Caco-2 (cell line): ENCODE results near the gene FAM124A. TPM values are rescaled to one million over a fixed set of nuclear protein-coding genes. Genes with fewer than 3 reads are reported as not detected.

Source experiments
- BruUV-seq: library from RNA; stranded (reverse); fragments of 400-500 nt; replicated peaks from 2 replicates; lab custom pipeline; 2021; lab: Mats Ljungman, UMichigan
- CTCF ChIA-PET: fragments of 300-600 bp; sonication (Branson Sonifier 250); formaldehyde crosslinking; loops from one replicate; lab custom pipeline; 2022; ENCODE audit warnings: antibody characterized with exemption; lab: Charles Lee
- POLR2A ChIA-PET: fragments of 300-600 bp; sonication (Branson Sonifier 250); formaldehyde crosslinking; loops from one replicate; lab custom pipeline; 2022; ENCODE audit warnings: antibody characterized with exemption; lab: Charles Lee
- DNase-seq, 2 experiments: peaks; one replicate each; pipeline versions ENCODE4 v3.0.0 to v3.0.0-alpha.2; 2020 to 2022
- H3K27me3 ChIP-seq: replicated peaks from 2 replicates; pipeline ENCODE4 v1.6.0; 2011; ENCODE audit warnings: low read length; ENCODE audit not compliant: control insufficient read depth, insufficient read depth
- H3K36me3 ChIP-seq: 2 replicates; pipeline ENCODE4 v1.5.1; 2011; ENCODE audit warnings: low read length; ENCODE audit not compliant: control insufficient read depth, insufficient read depth
- H3K4me1 ChIP-seq: fragments of 250-450 bp; sonication (Bioruptor Pico); 2 replicates; pipeline ENCODE4 v1.5.1; 2020; ENCODE audit warnings: mild to moderate bottlenecking
- H3K4me3 ChIP-seq: 2 replicates; pipeline ENCODE4 v1.5.1; 2011; ENCODE audit warnings: low read depth, mild to moderate bottlenecking, control low read depth, low read length
- H3K9me3 ChIP-seq: fragments of 250-450 bp; sonication (Bioruptor Pico); 2 replicates; pipeline ENCODE4 v1.5.1; 2020; ENCODE audit warnings: mild to moderate bottlenecking, moderate library complexity
- H3K27ac Mint-ChIP-seq: one replicate; pipeline ENCODE4 v1.8.0; 2022; ENCODE audit warnings: mixed read lengths; ENCODE audit not compliant: unreplicated experiment
- H3K27me3 Mint-ChIP-seq: one replicate; pipeline ENCODE4 v1.8.0; 2022; ENCODE audit warnings: mixed read lengths; ENCODE audit not compliant: insufficient read depth, unreplicated experiment
- H3K36me3 Mint-ChIP-seq: one replicate; pipeline ENCODE4 v1.8.0; 2022; ENCODE audit warnings: mild to moderate bottlenecking, mixed read lengths; ENCODE audit not compliant: insufficient read depth, unreplicated experiment
- H3K4me1 Mint-ChIP-seq: one replicate; pipeline ENCODE4 v1.8.0; 2022; ENCODE audit warnings: low read depth, mixed read lengths; ENCODE audit not compliant: unreplicated experiment
- H3K4me3 Mint-ChIP-seq: one replicate; pipeline ENCODE4 v1.8.0; 2022; ENCODE audit warnings: mild to moderate bottlenecking, moderate library complexity, mixed read lengths; ENCODE audit not compliant: unreplicated experiment
- H3K9me3 Mint-ChIP-seq: one replicate; pipeline ENCODE4 v1.8.0; 2022; ENCODE audit warnings: mixed read lengths; ENCODE audit not compliant: unreplicated experiment
- CTCF ChIP-seq, 2 experiments: fragments of 200-600 bp in 1 of 2; IDR thresholded peaks; 1 replicate in 1 of 2; 2 replicates in 1 of 2; pipeline versions ENCODE4 v1.5.1 to v1.8.0; 2011 to 2022; ENCODE audit warnings: antibody characterized with exemption in 1 of 2, control low read depth in 1 of 2, inconsistent platforms in 1 of 2, low read depth in 1 of 2, low read length in 1 of 2, mild to moderate bottlenecking in 1 of 2, moderate library complexity in 1 of 2; ENCODE audit not compliant: insufficient read depth in 1 of 2, severe bottlenecking in 1 of 2, unreplicated experiment in 1 of 2
- intact Hi-C: fragments of 100-400 bp; cut with micrococcal nuclease; formaldehyde crosslinking; loops from one replicate; pipeline ENCODE4 v1.10.0; 2022; ENCODE audit not compliant: unreplicated experiment
- total RNA-seq: library from RNA; stranded (reverse); gene quantifications from 2 replicates; pipeline ENCODE4 v1.2.3, GENCODE V29; 2022

FAM124A gene
- total RNA-seq, 1 experiment from 2014 or later: 0.52 TPM

DNA sequence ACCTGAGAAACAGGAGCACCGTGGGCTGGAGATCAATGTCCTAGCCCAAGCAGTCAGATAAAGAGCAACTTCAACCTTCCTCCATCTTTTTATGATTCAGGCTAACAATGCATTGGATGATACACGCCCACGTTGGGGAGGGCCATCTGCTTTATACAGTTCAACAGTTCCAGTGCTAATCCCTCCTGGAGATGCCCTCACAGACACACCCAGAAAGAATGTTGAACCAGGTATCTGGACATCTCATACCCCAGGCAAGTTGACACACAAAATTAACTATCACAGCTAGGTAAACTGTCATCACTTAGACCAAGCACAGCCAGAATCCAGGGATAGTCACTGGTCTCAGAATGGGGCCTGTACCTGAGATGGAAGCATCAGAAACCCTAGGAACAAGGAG lies 96.7 kb downstream of the FAM124A start:
- TF ChIP-seq CTCF (IDR thresholded peaks at IDR 0.05; ENCODE audit: insufficient read depth in 1 of 2, low read depth in 1 of 2, low read length in 1 of 2, severe bottlenecking in 1 of 2, unreplicated experiment in 1 of 2): no peak
- no peak for DNase-seq
- Histone ChIP-seq H3K27me3 (no peaks in the 10 kb centered on the region), H3K4me3 (no peak overlapping the region), H3K4me1 (no peaks in the 10 kb centered on the region), H3K36me3 (no peaks in the 10 kb centered on the region), H3K9me3 (no peaks in the 10 kb centered on the region)
- Mint-ChIP-seq H3K27ac (no peak overlapping the region), H3K36me3 (no peaks in the 10 kb centered on the region), H3K27me3 (no peaks in the 10 kb centered on the region), H3K4me3 (no peak overlapping the region), H3K4me1 (no peaks in the 10 kb centered on the region), H3K9me3 (no peaks in the 10 kb centered on the region)
- CTCF ChIA-PET: no interaction called here
- intact Hi-C loops: no loop called here
- BruUV-seq: no TSS peak
- POLR2A ChIA-PET: no interaction called here

DNA sequence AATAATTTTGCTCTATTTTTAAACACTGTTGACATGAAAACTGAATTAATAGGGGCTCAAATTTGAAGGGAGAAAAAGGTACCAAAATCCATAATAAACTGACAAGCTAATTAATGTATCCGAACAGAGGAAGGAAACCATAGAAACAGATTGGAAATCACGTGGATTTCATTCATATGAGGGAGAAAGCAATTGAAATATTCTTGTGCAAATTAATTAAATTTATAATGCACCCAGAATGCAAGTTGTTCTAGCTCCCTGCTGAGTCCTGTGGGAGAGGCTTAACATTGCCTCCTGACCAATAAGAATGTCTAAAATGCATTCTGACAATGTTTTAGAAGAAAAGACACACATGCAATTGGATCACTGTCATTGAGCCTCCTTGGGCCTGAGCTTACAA lies 99.6 kb downstream of the FAM124A start:
- ChIA-PET POLR2A (no interaction called here), CTCF (interaction anchor here (0.6 kb wide), 1 partner anchor 36 kb away, joined by 3 read pairs; no protein-coding TSS in a partner anchor)
- Histone ChIP-seq H3K4me3 (no peak overlapping the region), H3K9me3 (no peaks in the 10 kb centered on the region), H3K27me3 (no peaks in the 10 kb centered on the region), H3K4me1 (no peaks in the 10 kb centered on the region), H3K36me3 (no peaks in the 10 kb centered on the region)
- H3K9me3 Mint-ChIP-seq: no peaks in the 10 kb centered on the region
- H3K4me3 Mint-ChIP-seq: no peak overlapping the region
- intact Hi-C loops: no loop called here
- no peak for TF ChIP-seq CTCF (IDR thresholded peaks at IDR 0.05; ENCODE audit: insufficient read depth in 1 of 2, low read depth in 1 of 2, low read length in 1 of 2, severe bottlenecking in 1 of 2, unreplicated experiment in 1 of 2)
- DNase-seq: no peak
- H3K36me3 Mint-ChIP-seq: no peaks in the 10 kb centered on the region
- H3K27me3 Mint-ChIP-seq: no peaks in the 10 kb centered on the region
- H3K27ac Mint-ChIP-seq: no peak overlapping the region
- BruUV-seq: no TSS peak
- H3K4me1 Mint-ChIP-seq: no peaks in the 10 kb centered on the region

GRCh38 chr13:51322826-51323225 lies 100.6 kb downstream of the FAM124A start:
- no peak overlapping the region for H3K4me3 Mint-ChIP-seq
- no peak overlapping the region for H3K27ac Mint-ChIP-seq

More at GRCh38 chr13:51322826-51323225, 100.6 kb downstream of the FAM124A start:
- POLR2A ChIA-PET: no interaction called here
- CTCF ChIA-PET: no interaction called here
- H3K4me1 Mint-ChIP-seq: no peaks in the 10 kb centered on the region
- no peak for TF ChIP-seq CTCF (IDR thresholded peaks at IDR 0.05; ENCODE audit: insufficient read depth in 1 of 2, low read depth in 1 of 2, low read length in 1 of 2, severe bottlenecking in 1 of 2, unreplicated experiment in 1 of 2)
- no TSS peak for BruUV-seq
- H3K9me3 ChIP-seq: no peaks in the 10 kb centered on the region
- H3K27me3 Mint-ChIP-seq: no peaks in the 10 kb centered on the region
- H3K9me3 Mint-ChIP-seq: no peaks in the 10 kb centered on the region
- intact Hi-C loops: no loop called here
- no peaks in the 10 kb centered on the region for H3K36me3 Mint-ChIP-seq
- H3K27me3 ChIP-seq: no peaks in the 10 kb centered on the region
- no peaks in the 10 kb centered on the region for H3K36me3 ChIP-seq
- DNase-seq: no peak
- no peak overlapping the region for H3K4me3 ChIP-seq
- no peaks in the 10 kb centered on the region for H3K4me1 ChIP-seq
